NCI-H2196 (cell line): ENCODE measurements around the gene COL13A1.

ENCODE experiments used
- DNase-seq: peaks from one replicate; lab custom pipeline; 2025; ENCODE audit not compliant: unreplicated experiment; lab: John Stamatoyannopoulos, UW

The COL13A1 gene

GRCh38 chr10:69939481-69939880, 137.8 kb downstream of the COL13A1 start:
- no peak for DNase-seq

- DNase-seq, result no peak
Measured at GRCh38 chr10:69941730-69942129, 140.0 kb downstream of the COL13A1 start.

GRCh38 chr10:69943292-69943820, 141.7 kb downstream of the COL13A1 start:
- DNase-seq, result no peak

- no peak for DNase-seq
Measured at GRCh38 chr10:69944761-69945160, 143.1 kb downstream of the COL13A1 start.

GRCh38 chr10:69948261-69948660, 146.6 kb downstream of the COL13A1 start:
- DNase-seq, result peak; percentile 5

- DNase-seq, result no peak
Measured at GRCh38 chr10:69949770-69950169, 148.1 kb downstream of the COL13A1 start.

- DNase-seq, result no peak
Measured at GRCh38 chr10:69951658-69952057, 150.0 kb downstream of the COL13A1 start.

GRCh38 chr10:69952069-69952800, 150.5 kb downstream of the COL13A1 start:
- DNase-seq, result no peak

GRCh38 chr10:69952821-69953221, 151.1 kb downstream of the COL13A1 start:
- no peak for DNase-seq

GRCh38 chr10:69953851-69954250, 152.1 kb downstream of the COL13A1 start:
- DNase-seq, result no peak

- DNase-seq, result no peak
Measured at GRCh38 chr10:69955211-69955805, 153.6 kb downstream of the COL13A1 start.

- DNase-seq, result no peak
Measured at GRCh38 chr10:69955897-69956740, 154.4 kb downstream of the COL13A1 start.

GRCh38 chr10:69956741-69957230, 155.1 kb downstream of the COL13A1 start:
- no peak for DNase-seq

- no peak for DNase-seq
Measured at GRCh38 chr10:69957241-69957885, 155.7 kb downstream of the COL13A1 start.

GRCh38 chr10:69957886-69958555, 156.3 kb downstream of the COL13A1 start:
- DNase-seq, result peak; percentile 1

GRCh38 chr10:69958556-69958902, 156.8 kb downstream of the COL13A1 start:
- no peak for DNase-seq

- no peak for DNase-seq
Measured at GRCh38 chr10:69959911-69960310, 158.2 kb downstream of the COL13A1 start.

- no peak for DNase-seq
Measured at GRCh38 chr10:69960606-69960987, 158.9 kb downstream of the COL13A1 start.

- no peak for DNase-seq
Measured at GRCh38 chr10:69960988-69961880, 159.5 kb downstream of the COL13A1 start.
